Measurements from ENCODE around the gene SH2D3C.
"Not testable (repeated sequence)": the region's sequence is repeated elsewhere in the genome, so short reads cannot be mapped to it uniquely, and the experiment has no call there.

Gene SH2D3C

GRCh38 chr9:127788337-127789011, 10.0 kb upstream of the SH2D3C start:
- no peak for TF ChIP-seq CTCF (IDR thresholded peaks at IDR 0.05; ENCODE audit: insufficient read depth, low read depth, low read length, missing control alignments)
- H3K4me3 ChIP-seq (ENCODE audit: low read depth, low read length), result no peak overlapping the region
- no peak for DNase-seq (ENCODE audit: low read depth)

GRCh38 chr9:127786773-127787104, 8.3 kb upstream of the SH2D3C start:
- TF ChIP-seq CTCF (IDR thresholded peaks at IDR 0.05; ENCODE audit: insufficient read depth, low read depth, low read length, missing control alignments), result no peak
- peak overlapping the region; percentile 92 for H3K4me3 ChIP-seq (ENCODE audit: low read depth, low read length)
- DNase-seq (ENCODE audit: low read depth), result no peak

GRCh38 chr9:127785933-127786772, 7.7 kb upstream of the SH2D3C start, which contains the start of gene CDK9:
Gene CDK9 (plus strand): TSS chr9:127786034. CDS start chr9:127786149, 115 bp downstream.
- DNase-seq (ENCODE audit: low read depth), result peak; percentile 96
- H3K4me3 ChIP-seq (ENCODE audit: low read depth, low read length), result peak within 1 kb of the TSS; percentile 92
- TF ChIP-seq CTCF (IDR thresholded peaks at IDR 0.05; ENCODE audit: insufficient read depth, low read depth, low read length, missing control alignments), result peak; percentile 11

- peak; percentile 88 for TF ChIP-seq CTCF (IDR thresholded peaks at IDR 0.05; ENCODE audit: insufficient read depth, low read depth, low read length, missing control alignments)
These were observed 6.8 kb upstream of the SH2D3C start for GRCh38 chr9:127785023-127785932.

GRCh38 chr9:127783111-127784008, 4.9 kb upstream of the SH2D3C start:
- peak; percentile 84 for DNase-seq (ENCODE audit: low read depth)
- H3K4me3 ChIP-seq (ENCODE audit: low read depth, low read length), result no peak overlapping the region; the same call in 1 of the 2 replicates
- no peak for TF ChIP-seq CTCF (IDR thresholded peaks at IDR 0.05; ENCODE audit: insufficient read depth, low read depth, low read length, missing control alignments)

More at GRCh38 chr9:127785023-127785932, 6.8 kb upstream of the SH2D3C start:
- DNase-seq (ENCODE audit: low read depth), result peak; percentile 91
- peak overlapping the region; percentile 59 for H3K4me3 ChIP-seq (ENCODE audit: low read depth, low read length)

GRCh38 chr9:127781806-127782205, 3.3 kb upstream of the SH2D3C start:
- H3K4me3 ChIP-seq (ENCODE audit: low read depth, low read length), result no peak overlapping the region
- no peak for TF ChIP-seq CTCF (IDR thresholded peaks at IDR 0.05; ENCODE audit: insufficient read depth, low read depth, low read length, missing control alignments)
- no peak for DNase-seq (ENCODE audit: low read depth)

- not testable (repeated sequence) for H3K4me3 ChIP-seq (ENCODE audit: low read depth, low read length); DNase-seq (ENCODE audit: low read depth)
These were observed 2.4 kb upstream of the SH2D3C start for GRCh38 chr9:127780909-127781308.
